ENCODE results near the gene BAZ1A. TPM values are rescaled to one million over a fixed set of nuclear protein-coding genes. Genes with fewer than 3 reads are reported as not detected.

BAZ1A gene
- total RNA-seq, 2 experiments from 2014 or later, result 53.9 to 75.2 TPM

- Mint-ChIP-seq H3K36me3 (ENCODE audit: low read depth) (no peaks in the 10 kb centered on the region), H3K4me3 (no peak overlapping the region), H3K27ac (no peak overlapping the region), H3K9me3 (ENCODE audit: low read depth) (no peaks in the 10 kb centered on the region), H3K27me3 (no peaks in the 10 kb centered on the region), H3K4me1 (peaks cover 5% of the 10 kb centered on the region)
- ATAC-seq (no peak), DNase-seq (no peak)
- ChIA-PET CTCF (no interaction called here), POLR2A (no interaction called here)
- intact Hi-C loops (cut with DNase I, micrococcal nuclease), result no loop called here
Observed at GRCh38 chr14:34888186-34888585, 13.0 kb upstream of the BAZ1A start.

GRCh38 chr14:34883954-34884353, 8.8 kb upstream of the BAZ1A start:
- intact Hi-C loops (cut with DNase I, micrococcal nuclease), result no loop called here

GRCh38 chr14:34874386-34875030, 652 bp downstream of the BAZ1A start:
- Mint-ChIP-seq H3K4me1 (peaks cover 36% of the 10 kb centered on the region), H3K27ac (peak overlapping the region; percentile 74), H3K9me3 (ENCODE audit: low read depth) (no peaks in the 10 kb centered on the region), H3K27me3 (no peaks in the 10 kb centered on the region), H3K4me3 (peak overlapping the region; percentile 99), H3K36me3 (ENCODE audit: low read depth) (peaks cover 27% of the 10 kb centered on the region)
- intact Hi-C loops (cut with DNase I, micrococcal nuclease), result loop anchor here (1.0 to 10.0 kb wide), 7 partner anchors 56 to 930 kb away; partner anchors contain the start of genes NFKBIA (in 2 of the 2), PSMA6 (in 1 of the 2) and RALGAPA1 (in 1 of the 2)
- POLR2A ChIA-PET, result interaction anchor here (0.6 to 1.4 kb wide), 6 partner anchors 15 to 418 kb away, joined by 3 to 20 read pairs (median 6); partner anchors contain the start of genes FAM177A1, PSMA6 and SRP54
- CTCF ChIA-PET, result interaction anchor here (0.6 to 1.2 kb wide), 3 partner anchors 105 to 172 kb away, joined by 3 to 4 read pairs (median 3); partner anchors contain the start of gene FAM177A1
- ATAC-seq, result peak; percentile 20
- DNase-seq, result peak; percentile 76

More at GRCh38 chr14:34883954-34884353, 8.8 kb upstream of the BAZ1A start:
- POLR2A ChIA-PET, result no interaction called here
- no peaks in the 10 kb centered on the region for H3K27me3 Mint-ChIP-seq
- ATAC-seq, result no peak
- no peaks in the 10 kb centered on the region for H3K4me1 Mint-ChIP-seq
- no peak for DNase-seq
- no peaks in the 10 kb centered on the region for H3K36me3 Mint-ChIP-seq (ENCODE audit: low read depth)
- H3K4me3 Mint-ChIP-seq, result no peak overlapping the region
- CTCF ChIA-PET, result interaction anchor here (0.6 to 1.3 kb wide), 3 partner anchors 14 to 161 kb away, joined by 3 read pairs; no protein-coding TSS in a partner anchor
- no peak overlapping the region for H3K27ac Mint-ChIP-seq
- no peaks in the 10 kb centered on the region for H3K9me3 Mint-ChIP-seq (ENCODE audit: low read depth)

- DNase-seq (peak; percentile 94), ATAC-seq (peak; percentile 82)
- POLR2A ChIA-PET, result interaction anchor here (0.6 to 1.6 kb wide), 4 partner anchors 16 to 109 kb away, joined by 3 to 4 read pairs (median 3); partner anchors contain the start of gene SRP54
- H3K4me1 Mint-ChIP-seq, result peaks cover 40% of the 10 kb centered on the region
- peak overlapping the region; percentile 100 for H3K27ac Mint-ChIP-seq
- intact Hi-C loops (cut with DNase I, micrococcal nuclease), result loop anchor here (1.0 to 10.0 kb wide), 14 partner anchors 30 to 931 kb away; partner anchors contain the start of genes FAM177A1 (in 2 of the 2), NFKBIA (in 2 of the 2), PRORP (in 2 of the 2) and SRP54 (in 2 of the 2)
- H3K4me3 Mint-ChIP-seq, result peak overlapping the region; percentile 99
- CTCF ChIA-PET, result interaction anchor here (0.5 to 0.6 kb wide), 2 partner anchors 53 to 177 kb away, joined by 3 to 4 read pairs; no protein-coding TSS in a partner anchor
- H3K27me3 Mint-ChIP-seq, result no peaks in the 10 kb centered on the region
- peaks cover 30% of the 10 kb centered on the region for H3K36me3 Mint-ChIP-seq (ENCODE audit: low read depth)
- no peaks in the 10 kb centered on the region for H3K9me3 Mint-ChIP-seq (ENCODE audit: low read depth)
Observed at GRCh38 chr14:34873589-34874385, 1.4 kb downstream of the BAZ1A start.

GRCh38 chr14:34872822-34873588, 2.2 kb downstream of the BAZ1A start:
- peaks cover 46% of the 10 kb centered on the region for H3K4me1 Mint-ChIP-seq
- no peaks in the 10 kb centered on the region for H3K27me3 Mint-ChIP-seq
- CTCF ChIA-PET, result interaction anchor here (0.5 to 0.6 kb wide), 2 partner anchors 54 to 177 kb away, joined by 3 to 4 read pairs; no protein-coding TSS in a partner anchor
- H3K36me3 Mint-ChIP-seq (ENCODE audit: low read depth), result peaks cover 36% of the 10 kb centered on the region
- ATAC-seq, result peak; percentile 25
- peak overlapping the region; percentile 99 for H3K4me3 Mint-ChIP-seq
- DNase-seq, result no peak
- no peaks in the 10 kb centered on the region for H3K9me3 Mint-ChIP-seq (ENCODE audit: low read depth)
- intact Hi-C loops (cut with DNase I, micrococcal nuclease), result loop anchor here (1.0 to 10.0 kb wide), 12 partner anchors 30 to 932 kb away; partner anchors contain the start of genes FAM177A1 (in 2 of the 2), PRORP (in 2 of the 2), SRP54 (in 2 of the 2) and CFL2 (in 1 of the 2)
- POLR2A ChIA-PET, result interaction anchor here (0.6 to 1.6 kb wide), 8 partner anchors 15 to 173 kb away, joined by 3 to 4 read pairs (median 3); partner anchors contain the start of genes FAM177A1 and SRP54
- peak overlapping the region; percentile 100 for H3K27ac Mint-ChIP-seq

GRCh38 chr14:34867199-34867598, 8.0 kb downstream of the BAZ1A start:
- H3K4me1 Mint-ChIP-seq, result peaks cover 53% of the 10 kb centered on the region
- no peak for DNase-seq
- no peak overlapping the region for H3K4me3 Mint-ChIP-seq
- ATAC-seq, result no peak
- intact Hi-C loops (cut with DNase I, micrococcal nuclease), result loop anchor here in 1 of 2 experiments (5.0 kb wide), 1 partner anchor 1450 kb away; no protein-coding TSS in a partner anchor
- no peaks in the 10 kb centered on the region for H3K9me3 Mint-ChIP-seq (ENCODE audit: low read depth)
- CTCF ChIA-PET, result interaction anchor here (0.7 to 1.6 kb wide), 4 partner anchors 10 to 283 kb away, joined by 3 to 4 read pairs (median 3); no protein-coding TSS in a partner anchor
- POLR2A ChIA-PET, result interaction anchor here (0.8 kb wide), 1 partner anchor 10 kb away, joined by 4 read pairs; no protein-coding TSS in a partner anchor
- no peak overlapping the region for H3K27ac Mint-ChIP-seq
- H3K27me3 Mint-ChIP-seq, result no peaks in the 10 kb centered on the region
- H3K36me3 Mint-ChIP-seq (ENCODE audit: low read depth), result peaks cover 34% of the 10 kb centered on the region

GRCh38 chr14:34865889-34866574, 9.1 kb downstream of the BAZ1A start:
- intact Hi-C loops (cut with DNase I, micrococcal nuclease), result loop anchor here in 1 of 2 experiments (5.0 kb wide), 1 partner anchor 1451 kb away; no protein-coding TSS in a partner anchor
- Mint-ChIP-seq H3K27me3 (no peaks in the 10 kb centered on the region), H3K36me3 (ENCODE audit: low read depth) (peaks cover 31% of the 10 kb centered on the region), H3K4me3 (no peak overlapping the region), H3K27ac (no peak overlapping the region), H3K9me3 (ENCODE audit: low read depth) (no peaks in the 10 kb centered on the region), H3K4me1 (peaks cover 41% of the 10 kb centered on the region)
- DNase-seq (no peak), ATAC-seq (no peak)
- ChIA-PET CTCF (interaction anchor here (1.5 to 1.6 kb wide), 2 partner anchors 11 to 16 kb away, joined by 3 to 4 read pairs; no protein-coding TSS in a partner anchor), POLR2A (no interaction called here)

GRCh38 chr14:34863844-34864243, 11.3 kb downstream of the BAZ1A start:
- no peaks in the 10 kb centered on the region for H3K27me3 Mint-ChIP-seq
- DNase-seq, result no peak
- peaks cover 31% of the 10 kb centered on the region for H3K36me3 Mint-ChIP-seq (ENCODE audit: low read depth)
- no peaks in the 10 kb centered on the region for H3K9me3 Mint-ChIP-seq (ENCODE audit: low read depth)
- H3K4me1 Mint-ChIP-seq, result peaks cover 27% of the 10 kb centered on the region
- no peak overlapping the region for H3K27ac Mint-ChIP-seq
- POLR2A ChIA-PET, result no interaction called here
- CTCF ChIA-PET, result interaction anchor here (0.8 kb wide), 1 partner anchor 16 kb away, joined by 5 read pairs; no protein-coding TSS in a partner anchor
- no peak overlapping the region for H3K4me3 Mint-ChIP-seq
- ATAC-seq, result no peak
- intact Hi-C loops (cut with DNase I, micrococcal nuclease), result no loop called here

- CTCF ChIA-PET, result no interaction called here
- Mint-ChIP-seq H3K36me3 (ENCODE audit: low read depth) (peaks cover 53% of the 10 kb centered on the region), H3K9me3 (ENCODE audit: low read depth) (no peaks in the 10 kb centered on the region), H3K4me3 (no peak overlapping the region), H3K27ac (peak overlapping the region; percentile 37), H3K27me3 (no peaks in the 10 kb centered on the region), H3K4me1 (peaks cover 29% of the 10 kb centered on the region)
- DNase-seq (no peak), ATAC-seq (no peak)
- intact Hi-C loops (cut with DNase I, micrococcal nuclease), result no loop called here
- POLR2A ChIA-PET, result interaction anchor here (0.9 kb wide), 1 partner anchor 16 kb away, joined by 6 read pairs; the partner anchor contains the start of gene BAZ1A
Observed at GRCh38 chr14:34858765-34859164, 16.4 kb downstream of the BAZ1A start.
